GM12874 (cell line): Measurements from ENCODE around the gene LSAMP.

ENCODE experiments used
- TF ChIP-seq, protein P1 (sequence below): IDR thresholded peaks from 2 replicates; pipeline ENCODE4 v1.5.1; 2011; ENCODE audit warnings: low read depth, mild to moderate bottlenecking, control low read depth, low read length, moderate library complexity; ENCODE audit not compliant: insufficient read depth

LSAMP gene

DNA sequence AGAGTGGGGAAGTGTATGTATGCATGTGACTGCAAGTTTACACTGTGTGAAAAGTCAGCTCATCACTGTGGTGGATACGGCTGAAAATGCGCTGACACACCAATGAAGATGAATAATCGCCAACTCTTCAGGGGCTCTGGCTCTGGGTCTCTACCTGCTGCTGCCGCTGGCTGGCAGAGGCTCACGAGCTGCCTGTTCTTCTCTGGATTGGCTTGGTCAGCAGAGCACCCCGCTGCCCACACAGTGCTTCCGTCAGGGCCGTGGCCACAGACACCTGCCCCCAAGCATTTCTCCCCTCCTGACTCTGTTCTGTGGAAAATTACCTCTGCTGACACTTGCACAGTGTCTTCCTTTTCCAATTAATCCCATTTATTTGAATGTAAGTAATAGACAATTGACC lies 606.5 kb downstream of the LSAMP start:
- TF ChIP-seq, protein P1, sequence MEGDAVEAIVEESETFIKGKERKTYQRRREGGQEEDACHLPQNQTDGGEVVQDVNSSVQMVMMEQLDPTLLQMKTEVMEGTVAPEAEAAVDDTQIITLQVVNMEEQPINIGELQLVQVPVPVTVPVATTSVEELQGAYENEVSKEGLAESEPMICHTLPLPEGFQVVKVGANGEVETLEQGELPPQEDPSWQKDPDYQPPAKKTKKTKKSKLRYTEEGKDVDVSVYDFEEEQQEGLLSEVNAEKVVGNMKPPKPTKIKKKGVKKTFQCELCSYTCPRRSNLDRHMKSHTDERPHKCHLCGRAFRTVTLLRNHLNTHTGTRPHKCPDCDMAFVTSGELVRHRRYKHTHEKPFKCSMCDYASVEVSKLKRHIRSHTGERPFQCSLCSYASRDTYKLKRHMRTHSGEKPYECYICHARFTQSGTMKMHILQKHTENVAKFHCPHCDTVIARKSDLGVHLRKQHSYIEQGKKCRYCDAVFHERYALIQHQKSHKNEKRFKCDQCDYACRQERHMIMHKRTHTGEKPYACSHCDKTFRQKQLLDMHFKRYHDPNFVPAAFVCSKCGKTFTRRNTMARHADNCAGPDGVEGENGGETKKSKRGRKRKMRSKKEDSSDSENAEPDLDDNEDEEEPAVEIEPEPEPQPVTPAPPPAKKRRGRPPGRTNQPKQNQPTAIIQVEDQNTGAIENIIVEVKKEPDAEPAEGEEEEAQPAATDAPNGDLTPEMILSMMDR: no peak

DNA sequence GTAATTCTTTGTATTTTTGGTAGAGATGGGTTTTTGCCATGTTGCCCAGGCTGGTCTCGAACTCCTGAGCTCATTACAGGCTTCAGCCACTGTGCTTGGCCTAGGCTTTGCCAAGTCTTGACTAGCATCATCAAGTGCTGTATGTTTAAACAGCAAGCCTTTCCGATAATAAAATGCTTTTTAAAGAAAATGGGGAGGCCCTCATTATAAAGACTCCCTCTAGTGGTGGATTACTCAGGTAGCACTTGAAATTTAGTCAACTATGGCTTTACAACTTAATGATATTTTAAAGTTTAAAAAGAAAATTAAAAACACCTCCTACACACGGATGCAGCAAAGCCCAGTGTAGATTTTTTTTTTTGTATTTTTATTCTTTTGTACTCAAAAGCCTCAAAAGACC lies 608.3 kb downstream of the LSAMP start:
- TF ChIP-seq, protein P1: peak; percentile 43

DNA sequence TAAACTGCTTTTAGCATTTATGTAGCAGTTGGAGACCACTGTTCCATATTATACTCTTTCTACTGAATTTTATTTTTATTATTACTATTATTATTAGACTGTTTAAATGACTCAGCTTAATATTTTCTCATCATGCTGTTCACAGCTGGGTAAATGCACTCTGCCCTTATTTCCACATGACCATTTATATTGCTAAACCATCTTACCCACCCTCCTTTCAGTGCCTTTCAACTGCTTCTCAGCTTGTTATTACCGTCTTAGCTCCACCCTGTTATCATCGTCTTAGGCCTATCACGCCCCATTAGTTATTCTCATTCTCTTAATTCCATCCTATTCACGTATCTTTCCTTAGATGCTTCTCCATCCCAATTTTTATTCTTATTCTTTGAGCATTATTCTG lies 609.3 kb downstream of the LSAMP start:
- TF ChIP-seq, protein P1: no peak

DNA sequence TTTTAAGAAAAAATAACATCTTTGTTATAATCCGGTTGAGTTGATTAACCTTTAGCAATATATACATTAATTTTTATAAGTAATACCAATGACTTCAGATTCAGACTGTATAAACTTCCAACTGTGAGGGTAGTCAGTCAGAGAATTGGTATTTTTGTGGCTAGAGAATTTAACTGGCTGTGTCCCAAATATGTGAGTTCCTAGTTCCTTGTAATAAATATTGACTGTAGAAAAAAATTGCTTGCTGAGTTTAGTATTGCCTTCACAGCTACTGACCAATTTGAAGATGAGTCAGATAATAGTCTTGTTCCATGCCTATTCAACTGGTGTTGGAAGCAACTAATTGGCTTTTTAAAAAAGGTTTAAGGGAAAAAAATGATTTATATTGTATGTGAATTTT lies 611.2 kb downstream of the LSAMP start:
- TF ChIP-seq, protein P1: no peak

DNA sequence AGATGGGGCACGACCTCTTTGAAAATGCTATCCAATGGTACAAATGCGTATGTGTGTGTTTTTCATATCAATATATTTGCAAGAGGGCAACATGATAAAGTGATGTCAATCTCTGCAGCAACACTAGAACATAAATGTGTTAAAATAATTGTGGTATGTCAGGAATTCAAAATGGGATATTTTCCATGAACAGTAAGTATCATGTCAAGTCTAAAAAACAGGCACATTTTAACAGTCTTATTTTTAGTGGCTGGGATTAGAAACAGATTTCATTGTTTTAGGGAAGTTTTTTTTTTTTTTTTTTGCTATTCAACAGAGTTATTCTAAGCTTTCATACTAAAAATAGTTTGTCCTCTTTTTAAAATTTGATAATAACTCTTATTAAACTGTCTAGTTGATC lies 612.2 kb downstream of the LSAMP start:
- TF ChIP-seq, protein P1: no peak

DNA sequence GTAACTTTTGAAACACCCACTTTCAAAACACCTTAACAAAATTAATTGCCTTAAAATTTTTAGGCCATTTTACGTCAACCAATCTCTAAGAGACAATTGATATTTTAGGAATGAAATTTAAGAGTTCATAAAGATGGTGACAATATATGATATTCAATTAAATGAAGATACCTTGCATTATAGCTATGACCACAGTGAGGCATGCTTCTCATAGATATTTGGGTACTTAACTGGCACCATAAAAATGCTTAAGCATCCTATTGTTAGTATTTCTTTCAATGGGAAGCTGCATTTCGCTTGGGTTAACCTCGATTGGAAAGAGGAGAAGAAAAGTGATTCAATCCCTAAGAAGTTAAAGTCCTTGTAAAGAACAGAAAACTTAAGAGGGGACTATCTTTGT lies 613.0 kb downstream of the LSAMP start:
- TF ChIP-seq, protein P1: no peak

DNA sequence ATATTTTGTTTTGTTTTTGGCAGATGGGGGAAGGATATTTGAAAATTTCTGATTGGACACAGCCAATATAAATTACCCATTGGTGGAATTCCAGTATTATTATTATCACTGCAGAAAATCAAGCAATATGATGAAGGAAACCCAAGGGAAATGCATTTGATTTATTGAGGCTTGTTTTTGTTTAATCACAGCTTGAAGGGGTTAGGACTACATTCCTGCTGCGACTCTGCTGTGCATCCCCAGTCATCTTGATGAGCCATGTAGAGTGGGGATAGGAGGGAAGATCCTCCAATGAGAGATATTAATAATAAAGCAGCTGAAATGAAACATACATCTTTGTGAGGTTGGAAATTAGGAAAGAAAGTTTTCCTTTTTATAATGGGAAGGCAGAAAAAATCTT lies 613.4 kb downstream of the LSAMP start:
- TF ChIP-seq, protein P1: no peak

DNA sequence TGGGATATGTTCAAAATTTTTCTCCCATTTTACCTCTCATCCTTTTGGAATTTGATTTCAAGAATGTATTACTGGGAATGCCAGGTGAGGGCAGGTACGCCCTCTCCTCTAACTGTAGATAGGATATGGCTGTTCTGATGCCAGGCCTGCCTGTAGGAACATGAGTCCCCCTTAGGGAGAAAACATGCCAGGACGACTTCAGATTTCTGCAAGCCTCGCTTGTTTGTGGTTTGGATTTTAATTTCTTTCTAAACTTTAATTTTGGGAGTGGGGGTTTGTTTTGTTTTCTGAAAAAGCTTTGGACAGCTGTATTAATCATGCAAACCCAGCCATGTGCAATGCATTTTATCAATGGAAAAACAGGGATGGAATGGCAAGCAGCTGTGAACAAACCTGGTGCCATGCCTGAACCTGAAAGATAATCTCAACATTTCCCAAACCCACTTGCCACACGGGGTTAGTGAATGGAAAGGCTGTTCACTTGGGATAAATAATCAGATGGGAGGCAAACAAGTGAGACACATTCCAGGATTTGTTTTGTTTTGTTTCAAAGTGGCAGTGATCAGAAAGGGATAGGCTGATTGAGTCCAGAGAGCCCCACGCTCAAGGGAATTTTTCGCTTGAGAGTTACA lies 614.4 kb downstream of the LSAMP start:
- TF ChIP-seq, protein P1: no peak
